Stimulated activated CD4-positive, alpha-beta T cell treated with anti-CD3 and anti-CD28 coated beads, Interleukin-15, amount 100 ng/mL, for 48 hours (primary cell): ENCODE results near the gene TRAPPC12.
"Not testable (repeated sequence)": the region's sequence is repeated elsewhere in the genome, so short reads cannot be mapped to it uniquely, and the experiment has no call there.

Source experiments
- DNase-seq, 2 donors: peaks; one replicate each; pipeline ENCODE4 v3.0.0-alpha.2; 2020; ENCODE audit warnings: low read depth in 2 of 2

The TRAPPC12 gene

DNA sequence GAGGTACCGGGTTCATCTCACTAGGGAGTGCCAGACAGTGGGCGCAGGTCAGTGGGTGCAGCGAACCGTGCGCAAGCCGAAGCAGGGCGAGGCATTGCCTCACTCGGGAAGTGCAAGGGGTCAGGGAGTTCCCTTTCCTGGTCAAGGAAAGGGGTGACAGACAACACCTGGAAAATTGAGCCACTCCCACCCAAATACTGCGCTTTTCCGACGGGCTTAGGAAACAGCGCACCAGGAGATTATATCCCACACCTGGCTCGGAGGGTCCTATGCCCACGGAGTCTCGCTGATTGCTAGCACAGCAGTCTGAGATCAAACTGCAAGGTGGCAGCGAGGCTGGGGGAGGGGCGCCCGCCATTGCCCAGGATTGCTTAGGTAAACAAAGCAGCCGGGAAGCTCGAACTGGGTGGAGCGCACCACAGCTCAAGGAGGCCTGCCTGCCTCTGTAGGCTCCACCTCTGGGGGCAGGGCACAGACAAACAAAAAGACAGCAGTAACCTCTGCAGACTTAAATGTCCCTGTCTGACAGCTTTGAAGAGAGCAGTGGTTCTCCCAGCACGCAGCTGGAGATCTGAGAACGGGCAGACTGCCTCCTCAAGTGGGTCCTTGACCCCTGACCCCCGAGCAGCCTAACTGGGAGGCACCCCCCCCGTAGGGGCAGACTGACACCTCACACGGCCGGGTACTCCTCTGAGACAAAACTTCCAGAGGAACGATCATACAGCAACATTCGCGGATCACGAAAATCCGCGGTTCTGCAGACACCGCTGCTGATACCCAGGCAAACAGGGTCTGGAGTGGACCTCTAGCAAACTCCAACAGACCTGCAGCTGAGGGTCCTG lies 9.9 kb upstream of the TRAPPC12 start:
- DNase-seq = not testable (repeated sequence)

DNA sequence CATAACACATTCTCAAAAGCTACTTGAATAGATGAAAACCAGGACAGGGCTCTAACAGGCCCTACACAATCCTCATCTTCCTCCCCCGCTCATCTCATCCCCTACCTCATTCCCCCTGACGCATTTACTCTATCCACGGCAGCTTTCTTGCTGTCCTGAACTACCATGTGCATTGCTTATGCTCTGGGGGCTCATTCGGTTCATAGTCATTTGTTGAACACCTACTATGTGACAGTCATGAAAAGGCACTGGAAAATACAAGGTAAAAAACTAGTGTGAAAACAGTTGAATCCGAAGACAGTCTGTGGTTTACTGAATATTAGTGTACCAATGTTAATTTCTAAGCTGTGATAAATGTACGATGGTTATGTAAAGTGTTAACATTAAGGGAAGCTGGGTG lies 2.7 kb upstream of the TRAPPC12 start:
- no peak for DNase-seq

DNA sequence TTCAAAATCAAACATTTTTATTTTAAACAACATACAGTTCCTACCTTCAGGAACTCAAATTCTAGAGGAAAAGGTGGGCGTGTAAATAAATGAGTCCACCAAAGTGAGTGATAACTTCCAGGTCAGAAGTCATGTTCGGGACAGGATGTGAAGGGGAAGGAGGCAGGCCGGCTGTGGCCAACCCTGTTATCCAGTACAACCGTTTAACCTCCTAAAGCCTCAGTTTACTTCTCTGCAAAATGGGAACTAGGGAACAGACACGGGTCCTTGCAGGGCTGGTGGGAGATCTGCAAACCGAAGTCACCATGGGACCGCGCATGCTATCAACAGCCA lies 2.2 kb upstream of the TRAPPC12 start:
- DNase-seq = peak in 1 of 2 donors; percentile 7

DNA sequence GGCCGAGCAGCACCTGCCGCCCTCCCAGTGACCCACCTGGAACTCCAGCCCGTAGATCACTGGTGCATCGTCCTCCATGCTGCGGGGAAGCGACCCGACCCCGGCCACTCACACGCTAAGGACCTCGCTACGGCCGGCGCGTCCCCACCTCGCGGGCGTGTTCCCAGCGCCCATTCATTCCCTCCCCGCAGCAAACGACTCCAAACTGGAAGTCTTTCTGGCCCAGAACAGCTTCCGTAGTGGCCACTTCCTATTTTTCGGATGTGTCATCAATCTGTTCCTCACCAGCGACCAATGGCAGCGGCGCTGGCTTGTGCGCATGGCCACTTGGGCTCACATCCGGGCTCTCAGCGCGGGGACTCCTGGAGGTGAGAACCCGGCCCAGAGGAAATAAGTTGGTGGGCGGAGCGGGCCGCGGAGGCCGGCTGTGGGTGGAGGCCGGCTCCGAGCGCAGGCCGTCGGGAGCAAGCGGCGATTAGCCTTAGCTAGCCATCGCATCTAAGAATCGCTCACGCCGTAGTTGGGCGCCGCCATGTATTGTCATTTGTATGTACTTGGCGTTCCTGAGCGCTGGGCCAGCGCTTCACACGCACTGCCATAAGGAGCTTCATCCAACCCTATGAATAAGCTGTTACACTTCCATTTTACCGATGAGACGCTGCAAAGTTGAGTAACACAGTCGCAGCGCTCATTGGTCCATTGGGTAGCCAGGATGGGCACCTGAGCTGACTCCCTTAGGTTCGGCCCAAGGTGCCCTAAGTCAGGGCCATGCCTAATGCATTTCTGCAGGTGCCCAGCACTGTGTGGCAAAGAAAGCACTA lies 1.7 kb upstream of the TRAPPC12 start, which contains the start of gene EIPR1:
Gene EIPR1 (minus strand): TSS at position 207 of the 821 bp plus-strand sequence. CDS start 129 bp downstream, at position 78.
- peak; percentile 92 for DNase-seq

DNA sequence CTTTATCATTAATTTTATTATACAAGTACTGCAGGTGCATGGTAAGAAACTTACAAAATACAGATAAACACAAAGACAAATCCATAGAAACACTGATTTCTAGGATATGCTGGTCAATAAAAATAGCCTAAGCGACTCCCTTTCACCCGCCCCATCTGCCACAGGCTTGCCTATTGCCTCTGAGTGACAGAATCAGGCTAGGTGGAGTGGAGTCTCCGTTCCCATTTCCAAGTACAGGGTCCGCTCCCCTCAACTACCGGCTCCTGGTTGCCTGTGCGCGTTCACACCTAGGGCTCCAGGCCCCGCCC lies 201 bp upstream of the TRAPPC12 start:
- DNase-seq = no peak

DNA sequence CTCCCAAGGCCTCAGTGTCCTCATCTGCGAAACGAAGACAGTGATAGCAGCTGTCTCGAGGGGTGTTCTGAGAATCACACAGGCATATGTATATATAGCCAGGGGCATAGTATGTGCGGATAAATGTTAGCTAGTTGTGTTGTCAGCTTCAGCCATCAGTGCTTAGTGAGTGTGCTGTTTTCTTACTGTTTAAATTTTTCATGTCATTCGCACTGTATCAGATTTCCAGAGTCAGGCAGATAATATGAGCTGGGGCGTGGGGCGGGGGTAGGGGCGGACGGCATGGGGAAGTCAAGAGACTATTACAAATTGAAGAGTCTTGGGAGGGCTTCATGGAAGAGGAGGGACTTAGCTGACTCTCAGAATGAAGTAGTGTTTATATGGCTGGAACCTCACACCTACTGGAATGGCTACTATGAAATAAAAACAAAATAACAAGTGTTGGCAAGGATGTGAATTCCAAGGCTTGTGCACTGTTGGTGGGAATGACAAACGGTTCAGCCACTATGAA lies 7.0 kb downstream of the TRAPPC12 start:
- DNase-seq = no peak

DNA sequence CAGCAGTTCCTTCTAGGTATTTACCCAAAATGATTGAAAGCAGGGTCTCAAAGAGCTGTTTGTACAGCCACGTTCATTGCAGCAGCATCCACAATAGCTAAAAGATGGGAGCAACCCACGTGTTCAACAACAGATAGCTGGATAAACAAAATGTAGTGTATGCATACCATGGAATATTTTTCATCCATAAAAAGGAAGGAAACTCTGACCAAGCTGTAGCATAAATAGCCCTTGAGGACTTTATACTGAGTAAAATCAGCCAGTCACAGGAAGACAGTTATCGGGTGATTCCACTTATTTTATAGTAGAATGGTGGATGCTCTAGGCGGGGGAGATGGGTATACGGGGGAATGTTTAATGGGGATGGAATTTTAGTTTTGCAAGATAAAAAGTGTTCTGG lies 7.5 kb downstream of the TRAPPC12 start:
- no peak for DNase-seq

DNA sequence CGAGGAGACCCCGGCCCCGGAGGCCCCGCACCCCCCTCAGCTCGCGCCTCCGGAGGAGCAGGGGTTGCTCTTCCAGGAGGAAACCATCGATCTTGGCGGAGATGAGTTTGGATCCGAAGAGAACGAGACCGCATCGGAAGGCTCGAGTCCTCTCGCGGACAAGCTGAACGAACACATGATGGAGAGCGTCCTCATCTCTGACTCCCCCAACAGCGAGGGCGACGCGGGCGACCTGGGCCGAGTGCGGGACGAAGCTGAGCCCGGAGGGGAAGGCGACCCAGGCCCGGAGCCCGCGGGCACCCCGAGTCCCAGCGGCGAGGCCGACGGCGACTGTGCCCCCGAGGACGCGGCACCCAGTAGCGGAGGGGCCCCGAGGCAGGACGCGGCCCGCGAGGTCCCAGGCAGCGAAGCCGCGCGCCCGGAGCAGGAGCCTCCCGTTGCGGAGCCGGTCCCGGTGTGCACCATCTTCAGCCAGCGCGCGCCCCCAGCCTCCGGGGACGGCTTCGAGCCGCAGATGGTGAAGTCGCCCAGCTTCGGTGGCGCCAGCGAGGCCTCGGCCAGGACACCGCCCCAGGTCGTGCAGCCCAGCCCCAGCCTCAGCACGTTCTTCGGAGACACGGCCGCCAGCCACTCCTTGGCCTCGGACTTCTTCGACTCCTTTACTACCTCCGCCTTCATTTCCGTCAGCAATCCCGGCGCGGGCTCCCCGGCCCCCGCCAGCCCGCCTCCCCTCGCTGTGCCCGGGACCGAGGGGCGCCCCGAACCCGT lies 8.3 kb downstream of the TRAPPC12 start:
- DNase-seq = no peak

DNA sequence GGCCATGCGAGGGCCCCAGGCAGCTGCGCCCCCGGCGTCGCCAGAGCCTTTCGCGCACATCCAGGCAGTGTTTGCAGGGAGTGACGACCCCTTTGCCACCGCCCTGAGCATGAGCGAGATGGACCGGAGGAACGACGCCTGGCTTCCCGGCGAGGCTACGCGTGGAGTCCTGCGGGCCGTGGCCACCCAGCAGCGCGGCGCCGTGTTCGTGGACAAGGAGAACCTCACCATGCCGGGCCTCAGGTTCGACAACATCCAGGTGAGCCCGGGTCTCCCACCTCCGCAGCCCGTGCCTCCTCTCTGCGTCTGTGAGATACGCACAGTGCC lies 8.9 kb downstream of the TRAPPC12 start:
- DNase-seq = no peak

DNA sequence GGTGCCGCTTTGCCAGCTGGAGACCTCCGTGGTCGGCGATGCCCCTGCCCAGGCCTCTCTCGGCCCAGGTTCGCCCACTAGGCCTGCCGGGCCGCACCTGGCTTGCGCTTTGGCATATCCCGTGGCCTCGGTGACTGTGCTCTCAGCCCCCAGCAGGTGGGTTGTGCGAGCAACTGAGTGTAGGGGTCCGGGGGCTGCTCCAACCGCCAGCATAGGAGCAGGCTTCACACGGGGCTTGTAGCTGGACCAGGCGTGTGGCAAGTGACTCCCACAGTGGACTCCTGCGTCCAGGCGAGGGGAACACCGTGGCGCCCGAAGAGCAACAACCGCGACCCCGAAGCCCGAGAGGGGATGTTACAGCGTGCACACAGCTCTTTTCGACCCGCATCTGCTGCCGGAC lies 9.7 kb downstream of the TRAPPC12 start:
- DNase-seq = no peak

DNA sequence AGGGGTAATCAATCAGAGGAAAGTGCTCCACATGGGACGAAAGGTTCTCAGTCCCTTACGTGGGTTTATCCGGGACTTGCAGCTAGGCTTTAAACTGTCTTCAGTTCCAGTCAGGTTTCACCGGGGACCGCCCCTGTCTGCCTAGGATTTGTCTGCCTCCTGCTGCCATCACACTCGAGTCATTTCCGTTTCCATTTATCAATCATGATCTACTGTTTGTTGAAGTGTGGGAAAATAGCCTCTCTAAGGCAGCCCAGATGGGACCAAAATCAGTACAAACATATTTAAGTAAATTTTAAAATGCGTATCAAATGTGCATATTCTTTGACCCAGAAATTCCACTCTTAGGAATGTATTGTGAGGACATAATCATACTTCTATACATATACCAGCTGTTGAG lies 10.5 kb downstream of the TRAPPC12 start:
- DNase-seq = no peak

DNA sequence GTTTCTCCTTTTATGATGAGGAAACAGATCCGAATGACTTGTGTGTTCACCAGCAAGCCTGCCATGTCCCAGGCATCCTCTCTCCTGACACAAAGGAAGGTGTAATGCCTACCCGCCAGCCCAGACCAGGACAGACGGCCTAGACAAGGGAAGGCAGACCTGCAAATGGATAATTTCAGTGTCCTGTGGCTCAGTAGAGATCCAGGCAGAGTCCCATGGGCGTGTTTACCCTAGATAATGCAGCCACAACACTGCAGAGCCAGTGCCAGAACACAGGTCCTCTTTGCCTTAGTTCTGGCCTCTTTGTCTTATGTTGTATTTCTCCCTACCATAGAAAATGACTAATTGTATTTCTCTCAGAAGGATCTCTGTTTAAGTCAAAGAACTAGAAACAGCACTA lies 12.7 kb downstream of the TRAPPC12 start:
- DNase-seq = no peak

DNA sequence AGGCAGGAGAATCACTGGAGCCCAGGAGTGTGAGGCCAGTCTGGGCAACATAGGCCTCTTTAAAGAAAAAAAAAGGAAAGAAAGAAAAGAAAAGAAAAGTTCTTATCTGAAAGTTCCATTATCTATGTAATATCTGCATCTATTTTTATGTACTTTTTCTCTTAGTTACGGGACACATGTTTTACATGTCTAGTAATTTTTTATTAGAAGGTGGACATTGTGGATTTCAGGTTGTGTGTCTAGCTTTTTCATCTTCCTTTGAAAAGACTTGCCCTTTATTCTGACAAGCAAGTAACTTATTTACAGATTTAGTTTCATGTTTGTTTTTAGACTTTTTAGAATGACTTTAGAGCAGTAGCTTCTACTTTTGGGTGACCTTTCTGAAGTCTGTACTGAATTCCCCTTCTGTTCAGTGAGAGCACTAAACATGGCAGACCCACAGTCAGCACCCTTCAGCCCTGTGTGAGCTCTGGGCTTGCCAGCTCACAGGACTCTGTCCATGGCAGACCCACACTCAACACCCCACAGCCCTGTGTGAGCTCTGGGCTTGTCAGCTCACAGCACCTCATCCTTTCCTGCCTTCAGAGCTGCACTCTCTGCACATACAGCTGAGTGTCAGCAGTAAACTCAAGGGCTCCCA lies 17.5 kb downstream of the TRAPPC12 start:
- no peak for DNase-seq

DNA sequence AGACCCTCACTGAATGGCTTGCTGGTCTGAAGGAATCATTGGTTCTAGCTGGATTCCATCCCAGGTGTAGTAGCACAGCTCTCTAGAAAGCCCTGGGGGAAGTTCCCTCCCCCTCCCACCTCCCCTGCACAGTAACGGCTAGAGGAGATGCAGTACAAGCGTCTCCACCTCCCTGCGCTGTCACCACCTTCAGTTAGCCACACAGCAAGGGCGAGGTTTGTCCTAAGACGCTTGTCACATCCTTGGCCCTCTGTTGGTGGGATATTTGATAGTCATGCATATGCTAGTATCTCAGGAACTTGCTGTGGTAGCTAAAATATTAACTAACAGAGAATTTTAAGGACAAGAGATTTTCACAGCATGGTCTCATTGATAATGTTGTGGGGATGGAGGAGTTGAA lies 19.4 kb downstream of the TRAPPC12 start:
- DNase-seq = no peak

DNA sequence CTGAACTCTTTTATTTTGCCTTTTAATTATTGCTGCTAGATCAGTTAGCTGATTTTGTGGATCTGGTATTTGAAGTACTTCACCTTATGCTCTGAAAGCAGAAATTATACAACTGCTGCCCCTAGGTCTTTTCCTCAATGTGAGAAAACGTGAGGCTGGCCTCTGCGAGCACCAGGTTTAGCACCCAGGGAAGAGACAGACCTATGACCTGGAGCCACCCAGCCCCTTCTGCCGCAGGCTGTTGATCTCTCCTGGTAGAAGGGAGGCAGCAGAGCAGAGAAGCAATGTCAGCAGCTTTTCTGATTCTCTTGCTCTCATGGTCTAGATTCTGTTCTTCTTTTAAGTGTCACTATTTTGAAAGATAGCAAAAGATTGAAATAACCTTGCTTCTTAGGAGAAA lies 19.9 kb downstream of the TRAPPC12 start:
- DNase-seq = no peak

DNA sequence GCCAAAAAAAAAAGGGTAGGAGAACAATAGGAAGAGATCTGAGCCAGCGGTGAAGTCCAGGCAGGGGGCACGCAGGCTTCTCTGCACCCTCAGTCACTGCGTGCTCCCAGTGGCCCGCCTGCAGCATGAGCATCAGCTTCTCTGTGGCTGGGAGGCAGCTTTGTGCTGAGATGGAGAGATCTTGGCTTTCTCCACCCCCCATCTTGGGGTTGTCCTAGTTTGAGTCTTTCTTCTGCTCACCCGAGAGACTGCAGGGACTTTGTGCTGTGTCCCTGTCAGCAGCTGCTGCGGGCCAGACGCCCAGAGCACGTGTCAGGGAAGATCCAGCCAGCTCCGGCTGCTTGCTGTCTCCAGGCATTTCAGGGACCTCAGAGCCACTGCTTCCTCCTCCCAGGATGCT lies 20.3 kb downstream of the TRAPPC12 start:
- no peak for DNase-seq

DNA sequence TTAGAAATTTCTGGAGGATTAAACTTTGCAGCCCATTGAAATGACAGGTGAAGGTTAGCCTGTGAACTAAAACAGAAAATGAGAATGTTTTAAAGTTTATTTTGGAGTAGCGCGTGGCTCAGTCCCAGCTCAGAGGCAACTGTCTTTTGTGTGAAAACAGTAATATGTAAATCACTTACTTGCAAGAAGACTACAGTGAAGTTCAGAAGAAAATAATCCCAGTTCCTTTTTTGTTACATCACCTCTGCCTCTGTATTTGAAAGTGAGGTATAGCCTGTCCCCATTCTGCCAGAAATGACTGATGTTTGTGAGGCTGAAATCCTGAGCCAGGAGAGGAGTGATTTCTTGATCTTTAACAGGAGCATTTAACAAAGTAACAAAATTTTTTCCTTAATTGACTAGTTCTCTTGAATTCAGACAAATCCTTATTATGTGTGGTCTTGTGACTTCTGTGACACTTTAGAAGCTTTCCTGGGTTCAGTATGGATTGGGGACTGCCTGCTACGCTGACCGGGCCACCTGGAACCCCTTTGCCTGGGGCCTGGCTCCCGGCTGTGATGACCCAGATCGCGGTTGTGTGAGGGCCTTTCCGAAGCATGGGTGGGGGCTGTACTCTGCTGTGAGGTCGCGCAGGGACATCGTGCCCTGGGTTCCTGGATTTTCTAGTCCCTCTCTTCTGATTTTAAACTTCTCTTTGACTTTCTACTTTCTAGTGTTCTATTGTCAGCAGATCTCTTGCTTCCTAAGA lies 24.3 kb downstream of the TRAPPC12 start:
- DNase-seq = no peak

DNA sequence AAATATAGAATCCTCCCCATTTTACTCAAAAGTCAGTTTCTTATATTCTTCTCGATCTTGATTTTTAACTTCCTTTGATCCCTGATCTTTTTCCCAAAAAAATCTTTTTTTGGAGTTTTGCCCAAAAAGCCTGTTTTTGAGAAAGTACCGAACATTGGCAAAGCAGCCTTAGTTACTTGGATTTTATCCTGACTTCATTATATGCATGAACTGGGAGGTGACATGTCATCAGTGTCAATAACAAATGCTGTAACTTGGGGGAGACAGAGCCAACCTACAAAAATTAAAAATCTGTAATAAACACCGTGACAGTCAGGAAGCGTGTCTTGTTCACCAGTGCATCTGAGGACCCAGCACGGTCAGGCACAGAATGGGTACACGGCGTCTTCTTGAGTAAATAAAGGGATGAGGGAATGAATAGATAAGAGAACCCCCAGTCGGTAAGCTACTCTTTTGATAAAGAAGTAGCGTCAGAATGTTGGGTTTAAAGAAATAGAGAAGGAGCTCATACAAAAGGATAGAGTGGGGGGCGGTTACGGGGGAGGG lies 24.9 kb downstream of the TRAPPC12 start:
- no peak for DNase-seq

DNA sequence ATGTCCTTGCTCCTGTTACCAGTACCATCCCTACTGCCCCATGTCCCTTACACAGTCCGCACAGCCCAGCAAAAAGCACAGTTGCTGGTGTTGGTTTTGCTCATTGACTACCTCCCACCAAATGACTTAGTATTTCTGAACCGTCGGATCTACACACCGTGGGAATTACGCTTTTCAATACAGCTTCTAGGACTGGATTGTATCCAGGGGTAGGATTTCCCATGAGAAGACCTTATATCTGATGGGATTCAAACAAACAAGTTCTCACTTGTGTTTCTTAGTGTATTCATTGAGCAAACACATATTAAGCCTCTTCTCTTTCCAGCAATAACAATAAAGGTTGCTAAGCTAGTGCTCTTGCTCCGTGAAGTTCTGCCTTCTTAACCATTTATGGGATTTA lies 25.8 kb downstream of the TRAPPC12 start:
- no peak for DNase-seq

DNA sequence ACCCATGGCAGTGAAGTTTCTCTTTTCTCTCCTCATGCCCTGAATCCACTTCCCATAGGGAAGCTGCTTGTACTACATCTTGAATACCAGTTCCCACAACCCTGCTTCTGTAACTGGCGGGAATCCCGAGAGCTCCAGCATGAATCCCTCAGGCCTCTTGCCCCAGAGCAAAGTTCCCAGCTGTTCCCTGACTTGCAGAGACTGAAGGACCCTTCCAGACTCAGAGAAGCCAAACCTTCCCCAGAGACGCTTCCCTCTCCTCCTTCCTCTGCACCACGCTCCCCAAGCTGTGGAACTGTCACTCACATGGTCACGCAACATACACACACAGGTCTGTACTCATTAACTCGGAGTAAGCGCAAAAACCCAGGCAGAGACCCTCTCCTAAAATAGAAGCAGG lies 26.4 kb downstream of the TRAPPC12 start:
- DNase-seq = no peak

DNA sequence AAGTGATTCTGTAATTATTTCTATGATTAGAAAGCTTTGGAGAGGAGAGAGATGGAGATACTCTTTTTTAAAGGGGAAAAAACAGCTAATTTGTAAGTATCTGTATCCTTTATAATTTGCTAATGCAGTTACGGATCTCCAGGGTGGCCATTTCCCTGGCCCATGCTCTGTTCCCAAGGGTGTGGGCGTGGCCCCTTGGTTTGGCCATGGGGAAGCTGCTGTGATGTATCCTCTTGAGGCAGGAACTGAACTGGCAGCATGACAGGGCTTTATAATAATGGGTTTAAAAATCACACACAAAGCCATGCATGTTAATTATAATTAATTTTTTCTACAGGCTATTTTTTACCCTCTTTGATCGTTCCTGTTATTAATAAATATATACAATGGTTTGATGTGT lies 27.0 kb downstream of the TRAPPC12 start:
- no peak for DNase-seq
